SK-N-SH (cell line): ENCODE data around the gene JPH3. TPM values are rescaled to one million over a fixed set of nuclear protein-coding genes. Genes with fewer than 3 reads are reported as not detected.

Experiments used
- CTCF ChIA-PET: fragments of 300-600, 350-600 bp; formaldehyde crosslinking; extraction: SDS; loops from one replicate; lab custom pipeline; 2021; lab: Yijun Ruan, JAX
- POLR2A ChIA-PET: fragments of 350-600 bp; sonication (Branson Sonifier 250); formaldehyde crosslinking; extraction: SDS; loops from one replicate; lab custom pipeline; 2020; ENCODE audit warnings: antibody characterized with exemption, inconsistent platforms; lab: Yijun Ruan, JAX
- DNase-seq: peaks from one replicate; pipeline ENCODE4 v3.0.0; 2012
- H2AFZ ChIP-seq: fragments of 200-600 bp; sonication (generic); 2 replicates; pipeline ENCODE4 v1.8.1; 2016; ENCODE audit warnings: antibody characterized with exemption, mild to moderate bottlenecking, low read depth
- H3F3A ChIP-seq: fragments of 200-600 bp; sonication (generic); replicated peaks from 2 replicates; pipeline ENCODE3; 2016; ENCODE audit warnings: antibody characterized with exemption, mild to moderate bottlenecking; ENCODE audit not compliant: insufficient read depth
- H3K27ac ChIP-seq, 2 experiments: fragments of 200-500 bp in 1 of 2; fragments of 200-600 bp in 1 of 2; sonication (Bioruptor generic) in 1 of 2; sonication (generic), shearing (Covaris generic) in 1 of 2; 2 replicates each; pipeline versions ENCODE4 v1.5.1 to v1.6.1; 2014 to 2016; ENCODE audit warnings: low read depth in 2 of 2, inconsistent platforms in 1 of 2, low read length in 1 of 2, mild to moderate bottlenecking in 1 of 2, mixed read lengths in 1 of 2
- H3K27me3 ChIP-seq: fragments of 200-600 bp; sonication (generic), shearing (Covaris generic); 2 replicates; pipeline ENCODE4 v1.6.1; 2016; ENCODE audit warnings: mixed run types; ENCODE audit not compliant: insufficient read depth
- H3K36me3 ChIP-seq, 2 experiments: fragments of 200-500 bp in 1 of 2; fragments of 200-600 bp in 1 of 2; sonication (Bioruptor generic) in 1 of 2; sonication (generic) in 1 of 2; replicated peaks in 1 of 2; 2 replicates each; pipeline versions ENCODE3 to v1.5.1; 2014 to 2016; ENCODE audit warnings: low read length in 1 of 2, mild to moderate bottlenecking in 1 of 2; ENCODE audit not compliant: insufficient read depth in 2 of 2, control insufficient read depth in 1 of 2
- H3K4me1 ChIP-seq, 2 experiments: fragments of 200-500 bp in 1 of 2; fragments of 200-600 bp in 1 of 2; sonication (Bioruptor generic) in 1 of 2; sonication (generic), shearing (Covaris generic) in 1 of 2; 2 replicates each; pipeline versions ENCODE4 v1.5.1 to v1.6.1; 2014 to 2016; ENCODE audit warnings: low read depth in 1 of 2, low read length in 1 of 2, mixed run types in 1 of 2; ENCODE audit not compliant: insufficient read depth in 2 of 2, control insufficient read depth in 1 of 2
- H3K4me2 ChIP-seq: fragments of 200-600 bp; sonication (generic), shearing (Covaris generic); 2 replicates; pipeline ENCODE4 v1.6.1; 2017; ENCODE audit warnings: mixed run types
- H3K4me3 ChIP-seq, 2 experiments: fragments of 200-500 bp in 1 of 2; fragments of 200-600 bp in 1 of 2; sonication (Bioruptor generic) in 1 of 2; sonication (generic), shearing (Covaris generic) in 1 of 2; 2 replicates each; pipeline versions ENCODE4 v1.5.1 to v1.8.1; 2014 to 2016; ENCODE audit warnings: low read depth in 2 of 2, inconsistent platforms in 1 of 2, low read length in 1 of 2, mild to moderate bottlenecking in 1 of 2, mixed read lengths in 1 of 2, moderate library complexity in 1 of 2
- H3K79me2 ChIP-seq: fragments of 200-600 bp; sonication (generic); 2 replicates; pipeline ENCODE4 v1.8.1; 2017; ENCODE audit warnings: mild to moderate bottlenecking; ENCODE audit not compliant: insufficient read depth
- H3K9ac ChIP-seq: fragments of 200-600 bp; sonication (generic); 2 replicates; pipeline ENCODE4 v1.6.1; 2017; ENCODE audit warnings: mixed run types
- H3K9me2 ChIP-seq: fragments of 200-600 bp; sonication (generic); 2 replicates; pipeline ENCODE4 v1.6.1; 2017; ENCODE audit warnings: mixed run types
- H3K9me3 ChIP-seq: fragments of 200-600 bp; sonication (generic); 2 replicates; pipeline ENCODE4 v1.6.1; 2017; ENCODE audit warnings: mixed run types, mild to moderate bottlenecking, moderate library complexity
- H4K20me1 ChIP-seq: fragments of 200-600 bp; sonication (generic); 2 replicates; pipeline ENCODE4 v1.6.1; 2017; ENCODE audit warnings: mild to moderate bottlenecking, mixed run types; ENCODE audit not compliant: insufficient read depth
- CHD2 ChIP-seq: fragments of 150-350 bp; IDR thresholded peaks from 2 replicates; pipeline ENCODE4 v1.6.1; 2018; ENCODE audit warnings: low read length; ENCODE audit not compliant: partially characterized antibody
- EP300 ChIP-seq, 2 experiments: IDR thresholded peaks; 2 replicates each; pipeline versions ENCODE4 v1.4.0 to v1.6.1; 2012; ENCODE audit warnings: borderline replicate concordance in 1 of 2, low read depth in 1 of 2, low read length in 1 of 2
- EZH2phosphoT487 ChIP-seq: fragments of 200-600 bp; sonication (generic); IDR thresholded peaks from 2 replicates; pipeline ENCODE4 v1.6.1; 2017; ENCODE audit warnings: low read depth, mixed run types, mild to moderate bottlenecking, antibody characterized with exemption, moderate library complexity, borderline replicate concordance
- FOXJ3 ChIP-seq: sonication (generic); formaldehyde crosslinking; IDR thresholded peaks from 2 replicates; pipeline ENCODE4 v1.5.1; 2020; ENCODE audit warnings: mild to moderate bottlenecking, missing genetic modification reagents
- FOXM1 ChIP-seq: IDR thresholded peaks from 2 replicates; pipeline ENCODE4 v1.4.0; 2012; ENCODE audit warnings: low read depth, mild to moderate bottlenecking
- GABPA ChIP-seq: IDR thresholded peaks from 2 replicates; pipeline ENCODE4 v1.4.0; 2012; ENCODE audit warnings: low read depth, mild to moderate bottlenecking
- GATA2 ChIP-seq: sonication (generic); formaldehyde crosslinking; IDR thresholded peaks from 2 replicates; pipeline ENCODE4 v1.5.0; 2020; ENCODE audit warnings: mild to moderate bottlenecking, missing genetic modification reagents
- MAX ChIP-seq: IDR thresholded peaks from 2 replicates; pipeline ENCODE4 v1.4.0; 2012; ENCODE audit warnings: low read depth
- MEF2A ChIP-seq: IDR thresholded peaks from 2 replicates; pipeline ENCODE4 v1.4.0; 2012; ENCODE audit warnings: low read depth, borderline replicate concordance
- NFIC ChIP-seq: IDR thresholded peaks from 2 replicates; pipeline ENCODE4 v1.4.0; 2012; ENCODE audit warnings: borderline replicate concordance
- POLR2AphosphoS5 ChIP-seq: IDR thresholded peaks from 2 replicates; pipeline ENCODE4 v1.6.1; 2012; ENCODE audit warnings: low read depth, low read length
- RCOR1 ChIP-seq: fragments of 150-350 bp; IDR thresholded peaks from 2 replicates; pipeline ENCODE4 v1.6.1; 2017; ENCODE audit warnings: antibody characterized with exemption, low read length
- RXRA ChIP-seq: IDR thresholded peaks from 2 replicates; pipeline ENCODE4 v1.4.0; 2012; ENCODE audit warnings: low read depth, mild to moderate bottlenecking, borderline replicate concordance
- SIN3A ChIP-seq: IDR thresholded peaks from 2 replicates; pipeline ENCODE4 v1.6.1; 2012; ENCODE audit warnings: low read depth, mild to moderate bottlenecking, low read length, moderate library complexity, borderline replicate concordance
- SMC3 ChIP-seq: IDR thresholded peaks from 2 replicates; pipeline ENCODE4 v1.6.1; 2012; ENCODE audit warnings: low read depth, low read length, improper control_type of control experiment
- TAF1 ChIP-seq: IDR thresholded peaks from 2 replicates; pipeline ENCODE4 v1.6.1; 2012; ENCODE audit warnings: low read depth, mild to moderate bottlenecking, low read length, moderate library complexity, borderline replicate concordance
- TCF12 ChIP-seq: IDR thresholded peaks from 2 replicates; pipeline ENCODE4 v1.4.0; 2012
- USF1 ChIP-seq: IDR thresholded peaks from 2 replicates; pipeline ENCODE4 v1.4.0; 2012; ENCODE audit warnings: low read depth, borderline replicate concordance
- YY1 ChIP-seq: IDR thresholded peaks from 2 replicates; pipeline ENCODE4 v1.4.0; 2012; ENCODE audit warnings: low read depth, mild to moderate bottlenecking
- WGBS: methylation state at CpG from one replicate; pipeline ENCODE4 v1.1.6; 2017; ENCODE audit warnings: low lambda C conversion rate; 5-methylcytosine and 5-hydroxymethylcytosine counted together
- polyA plus RNA-seq, 3 experiments: library from polyadenylated mRNA; depleted of rRNA; stranded (reverse); fragments of >200 nt; gene quantifications; 2 replicates each; pipeline ENCODE4 v1.2.3, GENCODE V29; 2012
- TF ChIP-seq, protein P1 (sequence below): fragments of 200-600 bp; sonication (generic); IDR thresholded peaks from 2 replicates; pipeline ENCODE4 v1.6.1; 2017; ENCODE audit warnings: antibody characterized with exemption, mild to moderate bottlenecking, moderate library complexity

Gene JPH3
- polyA plus RNA-seq, 1 of the 3 experiments (the other 2 are of a cell fraction), result 0.25 TPM

DNA sequence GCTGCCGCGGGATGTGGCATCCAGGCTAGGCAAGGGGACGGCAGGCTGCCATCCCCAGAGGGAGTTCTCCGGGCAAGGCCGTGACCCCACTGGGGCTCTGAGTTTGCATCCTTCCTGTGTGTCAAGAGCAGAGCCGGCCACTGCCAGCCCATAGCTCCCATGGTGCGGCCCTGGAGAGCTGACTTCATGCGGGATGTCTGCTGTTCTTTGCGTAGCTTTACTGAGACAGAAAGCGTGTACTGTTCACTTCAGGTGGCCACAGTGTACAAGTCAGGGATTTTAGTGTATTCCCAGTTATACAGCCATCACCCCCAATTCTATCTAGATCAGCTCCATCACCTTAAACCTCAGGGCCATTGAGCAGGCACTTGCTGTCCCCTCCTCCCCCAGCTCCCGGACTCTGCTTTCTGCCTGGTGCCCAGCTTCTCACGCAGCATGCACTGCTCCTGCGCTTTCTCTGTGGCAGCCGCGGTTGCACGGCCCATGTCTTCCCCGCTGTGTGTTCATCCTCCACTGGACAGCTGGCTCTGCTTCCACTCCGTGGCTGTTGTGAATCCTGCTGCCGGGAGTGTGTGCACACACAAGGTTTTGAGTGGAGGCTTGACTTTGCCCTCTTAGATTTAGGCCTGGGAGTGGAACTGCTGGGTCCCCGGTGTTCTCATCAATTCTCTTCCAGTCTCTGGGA, 92.3 kb downstream of the JPH3 start:
- no peaks in the 10 kb centered on the region for H3F3A ChIP-seq
- H4K20me1 ChIP-seq, result no peaks in the 10 kb centered on the region
- no peak overlapping the region for H2AFZ ChIP-seq
- H3K9ac ChIP-seq, result no peak overlapping the region
- CTCF ChIA-PET, result interaction anchor here (0.6 to 3.3 kb wide), 3 partner anchors 8 to 74 kb away, joined by 3 to 19 read pairs (median 5); no protein-coding TSS in a partner anchor
- peaks cover 0 to 34% of the 10 kb centered on the region in 2 experiments for H3K36me3 ChIP-seq
- H3K27me3 ChIP-seq, result no peaks in the 10 kb centered on the region
- TF ChIP-seq, protein P1, sequence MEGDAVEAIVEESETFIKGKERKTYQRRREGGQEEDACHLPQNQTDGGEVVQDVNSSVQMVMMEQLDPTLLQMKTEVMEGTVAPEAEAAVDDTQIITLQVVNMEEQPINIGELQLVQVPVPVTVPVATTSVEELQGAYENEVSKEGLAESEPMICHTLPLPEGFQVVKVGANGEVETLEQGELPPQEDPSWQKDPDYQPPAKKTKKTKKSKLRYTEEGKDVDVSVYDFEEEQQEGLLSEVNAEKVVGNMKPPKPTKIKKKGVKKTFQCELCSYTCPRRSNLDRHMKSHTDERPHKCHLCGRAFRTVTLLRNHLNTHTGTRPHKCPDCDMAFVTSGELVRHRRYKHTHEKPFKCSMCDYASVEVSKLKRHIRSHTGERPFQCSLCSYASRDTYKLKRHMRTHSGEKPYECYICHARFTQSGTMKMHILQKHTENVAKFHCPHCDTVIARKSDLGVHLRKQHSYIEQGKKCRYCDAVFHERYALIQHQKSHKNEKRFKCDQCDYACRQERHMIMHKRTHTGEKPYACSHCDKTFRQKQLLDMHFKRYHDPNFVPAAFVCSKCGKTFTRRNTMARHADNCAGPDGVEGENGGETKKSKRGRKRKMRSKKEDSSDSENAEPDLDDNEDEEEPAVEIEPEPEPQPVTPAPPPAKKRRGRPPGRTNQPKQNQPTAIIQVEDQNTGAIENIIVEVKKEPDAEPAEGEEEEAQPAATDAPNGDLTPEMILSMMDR, result no peak
- TF ChIP-seq CHD2 (no peak), YY1 (no peak), EZH2phosphoT487 (no peak), MEF2A (no peak), NFIC (no peak), TAF1 (no peak), GATA2 (CRISPR knock-in tag) (no peak), EP300 (IDR thresholded peaks at IDR 0.05; ENCODE audit: borderline replicate concordance in 1 of 2, low read depth in 1 of 2, low read length in 1 of 2) (no peak), SMC3 (no peak), SIN3A (no peak), GABPA (no peak), USF1 (no peak), RCOR1 (no peak), FOXJ3 (CRISPR knock-in tag) (no peak), FOXM1 (no peak), RXRA (no peak), TCF12 (no peak), POLR2AphosphoS5 (no peak), MAX (no peak)
- POLR2A ChIA-PET, result no interaction called here
- no peaks in the 10 kb centered on the region for H3K9me2 ChIP-seq
- no peaks in the 10 kb centered on the region for H3K4me1 ChIP-seq
- H3K4me3 ChIP-seq, result no peak overlapping the region
- H3K9me3 ChIP-seq, result no peaks in the 10 kb centered on the region
- WGBS, result 93% methylated on average over 17 of the region's 20 CpGs
- no peak overlapping the region for H3K4me2 ChIP-seq
- H3K27ac ChIP-seq, result no peak overlapping the region
- no peak for DNase-seq
- H3K79me2 ChIP-seq, result no peaks in the 10 kb centered on the region
